ENCODE results near the gene KLF11.

KLF11 gene

DNA sequence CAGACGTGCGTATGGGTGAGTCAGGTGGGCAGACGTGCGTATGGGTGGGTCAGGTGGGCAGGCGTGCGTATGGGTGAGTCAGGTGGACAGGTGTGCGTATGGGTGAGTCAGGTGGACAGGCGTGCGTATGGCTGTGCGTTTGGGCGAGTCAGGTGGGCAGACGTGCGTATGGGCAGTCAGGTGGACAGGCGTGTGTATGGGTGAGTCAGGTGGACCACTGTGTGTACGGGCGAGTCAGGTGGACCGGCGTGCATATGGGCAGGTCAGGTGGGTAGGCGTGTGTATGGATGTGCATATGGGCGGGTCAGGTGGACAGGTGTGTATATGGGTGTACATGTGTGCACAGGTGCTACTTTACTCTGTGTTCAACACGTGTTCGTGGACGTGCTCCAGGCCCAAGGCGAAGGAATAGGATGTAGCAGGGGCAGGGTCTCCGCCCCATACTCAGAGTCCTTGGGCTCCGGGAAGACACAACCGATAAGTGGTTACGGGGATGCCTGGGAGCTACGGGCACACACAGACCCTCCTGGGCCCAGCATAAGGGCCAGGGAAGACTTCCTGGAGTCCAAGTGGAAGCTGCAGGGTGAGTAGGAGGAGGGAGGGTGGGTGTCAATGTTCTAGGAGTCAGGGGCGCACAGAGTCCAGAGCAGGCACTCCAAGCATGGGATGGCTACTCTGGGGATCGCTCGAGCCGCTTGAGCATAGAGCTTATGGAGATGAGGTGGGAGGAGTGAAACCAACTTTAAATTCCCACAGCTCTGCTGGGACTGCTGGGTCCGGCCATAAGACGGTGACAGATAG, 27.1 kb upstream of the KLF11 start:
- H3K4me1 ChIP-seq (ENCODE audit: control insufficient read depth, insufficient read depth, low read length) = no peaks in the 10 kb centered on the region
- H3K4me3 ChIP-seq (ENCODE audit: low read length in 2 of 2) = no peak overlapping the region
- no peaks in the 10 kb centered on the region for H3K27me3 ChIP-seq (ENCODE audit: control insufficient read depth in 1 of 2, insufficient read depth in 2 of 2, low read length in 2 of 2)
- no peak overlapping the region for H3K27ac ChIP-seq (ENCODE audit: low read length)
- peaks cover 0 to 9% of the 10 kb centered on the region in 2 donors for H3K9me3 ChIP-seq (ENCODE audit: control insufficient read depth in 2 of 2, low read length in 2 of 2)
- H3K9ac ChIP-seq (ENCODE audit: low read length in 2 of 2) = no peak overlapping the region
- no peaks in the 10 kb centered on the region for H3K36me3 ChIP-seq (ENCODE audit: control insufficient read depth in 2 of 2, insufficient read depth in 2 of 2, low read length in 2 of 2)

DNA sequence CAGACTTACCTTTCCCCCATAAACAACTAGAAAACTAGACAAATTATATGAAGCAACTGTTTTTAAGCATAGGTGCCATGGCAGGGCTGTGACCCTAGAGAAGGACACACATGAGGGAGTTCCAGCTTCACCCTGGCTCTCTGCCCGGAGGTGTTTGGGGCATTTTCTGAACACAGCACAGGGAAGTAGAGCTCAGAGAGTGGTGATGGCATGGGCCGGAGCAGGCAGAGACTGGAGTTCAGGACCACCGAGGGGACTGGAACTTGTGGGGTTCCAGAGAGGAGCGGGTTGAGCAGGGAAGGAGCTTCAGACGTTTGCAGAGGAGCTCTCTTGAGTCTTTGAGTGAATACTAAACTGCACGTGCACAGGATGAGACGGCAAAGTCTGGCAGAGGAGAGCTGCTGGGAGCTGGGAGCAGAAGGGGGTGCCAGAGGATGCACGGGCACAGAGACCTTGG, 26.5 kb upstream of the KLF11 start:
- Histone ChIP-seq H3K9ac (ENCODE audit: low read length in 2 of 2) (no peak overlapping the region), H3K9me3 (ENCODE audit: control insufficient read depth in 2 of 2, low read length in 2 of 2) (peaks cover 0 to 9% of the 10 kb centered on the region in 2 donors), H3K27ac (ENCODE audit: low read length) (no peak overlapping the region), H3K36me3 (ENCODE audit: control insufficient read depth in 2 of 2, insufficient read depth in 2 of 2, low read length in 2 of 2) (no peaks in the 10 kb centered on the region), H3K4me1 (ENCODE audit: control insufficient read depth, insufficient read depth, low read length) (no peaks in the 10 kb centered on the region), H3K27me3 (ENCODE audit: control insufficient read depth in 1 of 2, insufficient read depth in 2 of 2, low read length in 2 of 2) (no peaks in the 10 kb centered on the region), H3K4me3 (ENCODE audit: low read length in 2 of 2) (no peak overlapping the region)

DNA sequence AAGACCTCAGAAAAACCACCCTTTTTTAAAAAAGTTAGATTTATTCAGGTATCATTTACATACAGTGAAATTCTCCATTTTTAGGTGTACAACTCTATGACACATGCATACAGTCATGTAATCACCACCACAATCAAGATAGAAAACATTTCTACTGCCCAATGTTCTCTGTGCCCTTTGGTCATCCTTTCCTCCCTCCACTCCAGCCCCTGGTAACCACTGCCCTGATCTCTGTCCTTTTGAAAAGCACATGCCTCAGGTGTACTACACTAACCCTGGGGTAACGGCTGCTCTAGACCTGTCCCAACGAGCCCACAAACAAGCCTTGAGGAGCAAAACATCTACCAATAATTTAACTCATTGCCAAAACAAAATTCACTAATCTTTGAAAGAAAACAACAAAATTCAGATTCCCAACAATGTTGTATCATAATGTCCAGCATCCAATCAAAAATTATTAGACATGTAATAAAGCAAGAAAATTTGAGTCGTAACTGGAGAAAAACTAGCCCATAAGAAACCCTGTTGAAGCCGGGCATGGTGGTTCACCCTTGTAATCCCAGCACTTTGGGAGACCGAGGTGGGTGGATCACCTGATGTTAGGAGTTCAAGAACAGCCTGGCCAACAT, 25.9 kb upstream of the KLF11 start:
- Histone ChIP-seq H3K9me3 (ENCODE audit: control insufficient read depth in 2 of 2, low read length in 2 of 2) (peaks cover 0 to 9% of the 10 kb centered on the region in 2 donors), H3K27ac (ENCODE audit: low read length) (no peak overlapping the region), H3K4me1 (ENCODE audit: control insufficient read depth, insufficient read depth, low read length) (no peaks in the 10 kb centered on the region), H3K4me3 (ENCODE audit: low read length in 2 of 2) (no peak overlapping the region), H3K27me3 (ENCODE audit: control insufficient read depth in 1 of 2, insufficient read depth in 2 of 2, low read length in 2 of 2) (no peaks in the 10 kb centered on the region), H3K36me3 (ENCODE audit: control insufficient read depth in 2 of 2, insufficient read depth in 2 of 2, low read length in 2 of 2) (no peaks in the 10 kb centered on the region), H3K9ac (ENCODE audit: low read length in 2 of 2) (no peak overlapping the region)

DNA sequence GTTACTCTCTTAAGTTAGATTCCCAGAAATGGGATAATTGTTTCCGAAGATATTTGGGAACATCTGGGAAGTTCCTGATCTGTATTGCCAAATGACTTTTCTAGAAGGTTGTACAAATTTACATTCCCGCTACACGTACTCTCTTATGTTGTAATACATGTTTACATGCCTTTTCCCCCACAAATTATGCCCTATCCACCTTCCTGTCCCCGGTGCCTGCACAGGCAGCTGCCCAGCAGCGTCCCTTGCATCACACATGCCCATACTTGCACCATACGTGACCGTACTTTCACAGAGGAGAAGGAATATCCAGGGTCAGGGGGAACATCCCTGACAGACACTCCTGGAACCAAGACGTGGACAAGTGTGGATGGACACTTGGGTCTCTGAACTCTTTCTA, 24.2 kb upstream of the KLF11 start:
- no peak overlapping the region for H3K4me3 ChIP-seq (ENCODE audit: low read length in 2 of 2)
- peaks cover 0 to 9% of the 10 kb centered on the region in 2 donors for H3K9me3 ChIP-seq (ENCODE audit: control insufficient read depth in 2 of 2, low read length in 2 of 2)
- no peaks in the 10 kb centered on the region for H3K36me3 ChIP-seq (ENCODE audit: control insufficient read depth in 2 of 2, insufficient read depth in 2 of 2, low read length in 2 of 2)
- H3K27me3 ChIP-seq (ENCODE audit: control insufficient read depth in 1 of 2, insufficient read depth in 2 of 2, low read length in 2 of 2) = no peaks in the 10 kb centered on the region
- H3K4me1 ChIP-seq (ENCODE audit: control insufficient read depth, insufficient read depth, low read length) = no peaks in the 10 kb centered on the region
- no peak overlapping the region for H3K9ac ChIP-seq (ENCODE audit: low read length in 2 of 2)
- no peak overlapping the region for H3K27ac ChIP-seq (ENCODE audit: low read length)

DNA sequence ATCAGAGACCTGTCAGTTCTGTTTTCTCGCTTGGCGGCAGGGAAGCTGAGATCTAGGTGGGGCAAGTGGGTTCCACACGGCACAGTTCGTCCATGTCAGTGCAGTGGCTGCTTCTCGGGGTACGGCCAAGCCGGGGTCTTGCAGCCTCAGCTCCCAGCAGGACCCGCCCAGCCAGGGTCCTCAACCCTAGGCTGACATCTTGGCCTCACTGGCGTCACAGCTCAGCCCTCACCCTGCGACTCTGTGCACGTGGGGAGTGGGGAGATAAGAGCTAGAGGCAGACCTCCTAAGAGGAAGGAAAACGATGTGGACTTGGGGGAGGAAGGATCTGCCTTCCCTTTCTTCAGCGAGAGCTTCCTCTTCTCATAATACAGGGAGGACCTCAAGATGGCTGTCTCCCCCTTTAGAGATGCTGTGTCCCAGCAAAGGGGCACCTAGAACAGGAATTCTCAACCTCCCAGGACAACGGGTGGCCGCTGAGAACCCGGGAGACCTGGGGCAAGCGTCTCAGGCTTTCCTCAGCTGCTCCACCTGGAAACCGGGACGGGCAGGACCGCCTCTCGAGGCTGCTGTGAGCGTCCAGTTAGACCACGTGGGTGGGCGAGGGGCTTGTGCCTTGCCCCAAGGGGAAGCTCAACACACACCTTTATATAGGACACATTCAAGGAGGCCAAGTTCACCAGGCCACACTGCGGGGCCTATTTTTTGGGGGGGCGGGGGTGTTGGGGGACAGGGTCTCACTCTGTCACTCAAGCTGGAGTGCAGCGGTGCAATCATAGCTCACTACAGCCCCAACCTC, 23.5 kb upstream of the KLF11 start:
- H3K27ac ChIP-seq (ENCODE audit: low read length) = no peak overlapping the region
- H3K4me3 ChIP-seq (ENCODE audit: low read length in 2 of 2) = no peak overlapping the region
- H3K9me3 ChIP-seq (ENCODE audit: control insufficient read depth in 2 of 2, low read length in 2 of 2) = peaks cover 0 to 9% of the 10 kb centered on the region in 2 donors
- H3K36me3 ChIP-seq (ENCODE audit: control insufficient read depth in 2 of 2, insufficient read depth in 2 of 2, low read length in 2 of 2) = no peaks in the 10 kb centered on the region
- H3K4me1 ChIP-seq (ENCODE audit: control insufficient read depth, insufficient read depth, low read length) = no peaks in the 10 kb centered on the region
- H3K9ac ChIP-seq (ENCODE audit: low read length in 2 of 2) = no peak overlapping the region
- no peaks in the 10 kb centered on the region for H3K27me3 ChIP-seq (ENCODE audit: control insufficient read depth in 1 of 2, insufficient read depth in 2 of 2, low read length in 2 of 2)

DNA sequence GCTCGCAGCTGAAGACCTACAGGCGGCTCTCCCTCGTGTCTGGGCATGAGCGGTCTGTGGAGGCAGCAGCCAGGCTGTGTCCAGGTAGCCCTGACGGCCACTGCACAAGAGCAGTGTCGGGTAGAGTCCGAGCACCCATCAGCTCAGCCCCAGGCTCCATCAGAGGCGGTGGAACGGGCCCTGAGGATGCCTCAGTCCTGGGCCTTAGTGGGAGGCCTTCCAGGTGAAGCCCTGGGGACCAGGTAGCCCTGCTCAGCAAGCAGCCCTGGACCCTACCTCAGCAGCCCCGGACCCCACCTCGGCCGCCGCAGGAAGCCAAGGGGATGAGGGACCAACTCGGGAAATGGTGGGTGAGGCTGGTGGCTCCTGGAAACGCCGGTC, 21.3 kb upstream of the KLF11 start:
- H3K4me3 ChIP-seq (ENCODE audit: low read length in 2 of 2) = no peak overlapping the region
- no peak overlapping the region for H3K27ac ChIP-seq (ENCODE audit: low read length)

DNA sequence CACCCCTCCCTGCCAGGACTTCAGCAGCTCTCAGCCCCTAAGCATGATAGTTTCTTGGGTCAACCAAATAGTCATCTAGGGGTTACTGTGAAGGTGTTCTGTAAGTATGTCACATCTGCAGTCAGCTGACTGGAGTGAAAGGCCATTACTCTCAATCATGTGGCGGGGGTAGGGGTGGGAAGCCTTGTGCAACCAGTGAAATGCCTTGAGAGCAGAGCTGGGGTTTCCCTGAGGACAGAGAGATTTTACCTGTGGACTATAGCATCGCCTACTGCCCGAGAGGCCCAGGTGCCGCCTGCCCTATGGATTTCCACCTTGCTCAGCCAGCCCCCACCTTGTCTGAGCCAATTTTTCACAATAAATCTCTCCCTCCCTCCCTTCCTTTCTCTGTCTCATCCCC, 20.9 kb upstream of the KLF11 start:
- H3K27me3 ChIP-seq (ENCODE audit: control insufficient read depth in 1 of 2, insufficient read depth in 2 of 2, low read length in 2 of 2) = no peaks in the 10 kb centered on the region
- no peaks in the 10 kb centered on the region for H3K4me1 ChIP-seq (ENCODE audit: control insufficient read depth, insufficient read depth, low read length)
- H3K9me3 ChIP-seq (ENCODE audit: control insufficient read depth in 2 of 2, low read length in 2 of 2) = peaks cover 0 to 4% of the 10 kb centered on the region in 2 donors
- H3K4me3 ChIP-seq (ENCODE audit: low read length in 2 of 2) = no peak overlapping the region
- no peak overlapping the region for H3K9ac ChIP-seq (ENCODE audit: low read length in 2 of 2)
- no peak overlapping the region for H3K27ac ChIP-seq (ENCODE audit: low read length)
- no peaks in the 10 kb centered on the region for H3K36me3 ChIP-seq (ENCODE audit: control insufficient read depth in 2 of 2, insufficient read depth in 2 of 2, low read length in 2 of 2)

More for the DNA sequence above, 21.3 kb upstream of the KLF11 start:
- Histone ChIP-seq H3K9ac (ENCODE audit: low read length in 2 of 2) (no peak overlapping the region), H3K27me3 (ENCODE audit: control insufficient read depth in 1 of 2, insufficient read depth in 2 of 2, low read length in 2 of 2) (no peaks in the 10 kb centered on the region), H3K9me3 (ENCODE audit: control insufficient read depth in 2 of 2, low read length in 2 of 2) (peaks cover 0 to 5% of the 10 kb centered on the region in 2 donors), H3K36me3 (ENCODE audit: control insufficient read depth in 2 of 2, insufficient read depth in 2 of 2, low read length in 2 of 2) (no peaks in the 10 kb centered on the region), H3K4me1 (ENCODE audit: control insufficient read depth, insufficient read depth, low read length) (no peaks in the 10 kb centered on the region)

DNA sequence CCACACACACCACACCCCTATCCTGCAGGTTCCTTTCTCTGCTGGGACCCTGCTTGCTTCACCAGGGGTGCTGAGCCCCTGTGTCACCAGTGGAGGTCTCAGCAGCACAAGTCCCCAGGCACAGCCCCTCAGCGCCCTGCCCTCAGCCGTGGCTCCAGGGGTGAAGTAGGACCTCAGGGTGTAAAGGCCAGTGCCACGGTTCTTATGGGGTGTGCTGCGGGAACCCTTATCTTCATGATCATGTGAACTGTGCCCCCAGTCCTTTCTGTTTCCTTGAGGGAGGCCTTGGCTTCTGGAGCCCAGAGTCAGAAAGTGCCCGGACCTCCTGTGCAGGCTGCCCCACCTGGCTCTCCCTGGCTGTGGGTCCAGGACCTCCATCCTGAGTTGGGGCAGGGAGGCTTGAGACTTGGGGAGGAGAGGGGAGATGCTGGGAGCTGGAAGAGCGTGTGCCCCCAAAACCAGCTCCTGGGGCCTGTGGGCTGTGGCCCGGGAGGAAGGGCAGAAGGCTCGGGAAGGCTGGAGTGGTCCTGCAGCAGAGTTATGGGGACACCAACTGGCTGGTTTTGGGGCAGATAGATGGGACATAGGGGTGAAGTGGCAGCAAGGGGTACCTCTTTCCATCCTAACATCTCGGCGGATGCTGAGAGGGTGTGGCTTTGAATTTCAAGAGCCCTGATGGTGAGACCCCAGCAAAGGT, 20.2 kb upstream of the KLF11 start:
- peaks cover 5% of the 10 kb centered on the region for H3K4me1 ChIP-seq (ENCODE audit: control insufficient read depth, insufficient read depth, low read length)
- H3K27me3 ChIP-seq (ENCODE audit: control insufficient read depth in 1 of 2, insufficient read depth in 2 of 2, low read length in 2 of 2) = no peaks in the 10 kb centered on the region
- H3K9ac ChIP-seq (ENCODE audit: low read length in 2 of 2) = no peak overlapping the region
- H3K27ac ChIP-seq (ENCODE audit: low read length) = no peak overlapping the region
- H3K9me3 ChIP-seq (ENCODE audit: control insufficient read depth in 2 of 2, low read length in 2 of 2) = no peaks in the 10 kb centered on the region
- no peaks in the 10 kb centered on the region for H3K36me3 ChIP-seq (ENCODE audit: control insufficient read depth in 2 of 2, insufficient read depth in 2 of 2, low read length in 2 of 2)
- H3K4me3 ChIP-seq (ENCODE audit: low read length in 2 of 2) = no peak overlapping the region

DNA sequence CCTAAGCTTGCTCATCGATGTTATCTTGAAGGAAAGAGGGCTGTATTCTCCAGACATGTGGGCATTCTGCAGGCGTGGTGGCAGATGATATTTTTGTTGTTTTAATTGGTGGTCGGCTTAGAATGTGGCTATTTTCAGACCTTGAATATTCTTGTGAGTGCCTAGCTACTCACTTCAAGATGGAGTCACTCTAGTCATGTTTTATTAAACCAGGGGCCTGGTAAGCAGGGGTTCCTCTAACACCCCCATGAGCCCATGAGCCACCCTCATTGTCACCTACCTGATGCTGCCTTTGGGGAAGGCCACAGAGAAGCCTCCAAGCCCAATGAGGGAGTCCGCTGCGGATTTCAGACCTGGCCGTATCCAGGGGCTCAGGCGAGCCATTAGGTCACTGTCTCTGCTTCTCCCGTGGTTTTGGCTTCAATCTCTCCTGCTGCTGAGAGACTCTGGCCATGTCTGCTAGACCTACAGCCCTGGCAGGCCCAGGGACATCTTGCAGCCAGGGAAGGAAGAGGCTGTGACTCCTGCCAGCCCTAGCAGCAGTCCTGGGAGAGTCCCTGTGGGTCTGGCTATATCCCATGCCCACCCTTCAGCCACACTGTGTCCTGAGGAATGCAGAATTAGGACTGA, 16.3 kb upstream of the KLF11 start:
- no peaks in the 10 kb centered on the region for H3K27me3 ChIP-seq (ENCODE audit: control insufficient read depth in 1 of 2, insufficient read depth in 2 of 2, low read length in 2 of 2)
- peaks cover 18% of the 10 kb centered on the region for H3K4me1 ChIP-seq (ENCODE audit: control insufficient read depth, insufficient read depth, low read length)
- no peak overlapping the region for H3K9ac ChIP-seq (ENCODE audit: low read length in 2 of 2)
- H3K36me3 ChIP-seq (ENCODE audit: control insufficient read depth in 2 of 2, insufficient read depth in 2 of 2, low read length in 2 of 2) = no peaks in the 10 kb centered on the region
- H3K9me3 ChIP-seq (ENCODE audit: control insufficient read depth in 2 of 2, low read length in 2 of 2) = no peaks in the 10 kb centered on the region
- H3K4me3 ChIP-seq (ENCODE audit: low read length in 2 of 2) = no peak overlapping the region
- no peak overlapping the region for H3K27ac ChIP-seq (ENCODE audit: low read length)

Measured in stomach smooth muscle (tissue), 2 donors.